Hematopoietic multipotent progenitor cell (in vitro differentiated cells): Measurements from ENCODE around the gene ZNF732. TPM values are rescaled to one million over a fixed set of nuclear protein-coding genes. Genes with fewer than 3 reads are reported as not detected.
"Not testable (repeated sequence)": the region's sequence is repeated elsewhere in the genome, so short reads cannot be mapped to it uniquely, and the experiment has no call there.

Source experiments
- DNase-seq, 3 donors: peaks; one replicate each; pipeline ENCODE4 v3.0.0-alpha.2; 2011 to 2015; ENCODE audit warnings: low read depth in 2 of 3, low spot score in 2 of 3
- total RNA-seq: library from RNA; depleted of rRNA; stranded (reverse); fragments of >200 nt; gene quantifications from one replicate; pipeline ENCODE4 v1.2.3, GENCODE V29; 2012

The ZNF732 gene
- total RNA-seq: not detected

- DNase-seq: peak in 2 of 3 donors; percentile 17 to 28
These were observed at the start of gene ZNF732 for GRCh38 chr4:304969-305680. Gene ZNF732 (minus strand): TSS chr4:305474. CDS start chr4:305310, 164 bp downstream.

- DNase-seq: peak in 1 of 3 donors; percentile 20
These were observed 34.7 kb upstream of the ZNF732 start for GRCh38 chr4:340011-340410.

- no peak for DNase-seq
These were observed 33.5 kb upstream of the ZNF732 start for GRCh38 chr4:338759-339097.

GRCh38 chr4:337932-338758 is 32.9 kb upstream of the ZNF732 start:
- DNase-seq: peak; percentile 36 to 67 (median 65)

GRCh38 chr4:337143-337931 is 32.1 kb upstream of the ZNF732 start, which contains the start of gene ZNF141:
Gene ZNF141 (plus strand): TSS chr4:337814. CDS start chr4:337984, 170 bp downstream.
- DNase-seq: peak; percentile 73 to 98 (median 96)

- DNase-seq: peak in 1 of 3 donors; percentile 16
These were observed 31.5 kb upstream of the ZNF732 start for GRCh38 chr4:336893-337142.

- DNase-seq: peak in 2 of 3 donors; percentile 9 to 16
These were observed 31.0 kb upstream of the ZNF732 start for GRCh38 chr4:336099-336892.

- no peak for DNase-seq
These were observed 30.2 kb upstream of the ZNF732 start for GRCh38 chr4:335515-335914.

- no peak for DNase-seq
These were observed 23.5 kb upstream of the ZNF732 start for GRCh38 chr4:328729-329128.

- DNase-seq: no peak
These were observed 9.1 kb upstream of the ZNF732 start for GRCh38 chr4:314296-314903.

- peak in 1 of 3 donors; percentile 39 for DNase-seq
These were observed 4.5 kb upstream of the ZNF732 start for GRCh38 chr4:309807-310206.

GRCh38 chr4:306551-306961 is 1.3 kb upstream of the ZNF732 start:
- peak in 2 of 3 donors; percentile 82 to 94 for DNase-seq

- not testable (repeated sequence) for DNase-seq
These were observed 758 bp downstream of the ZNF732 start for GRCh38 chr4:304516-304915.

GRCh38 chr4:302381-302780 is 2.9 kb downstream of the ZNF732 start:
- no peak for DNase-seq

- DNase-seq: no peak
These were observed 10.5 kb downstream of the ZNF732 start for GRCh38 chr4:294732-295131.

GRCh38 chr4:288891-289290 is 16.4 kb downstream of the ZNF732 start:
- no peak for DNase-seq

GRCh38 chr4:273309-274017 is 31.8 kb downstream of the ZNF732 start:
- no peak for DNase-seq

- no peak for DNase-seq
These were observed 33.7 kb downstream of the ZNF732 start for GRCh38 chr4:271492-272103.

GRCh38 chr4:259240-259639 is 46.0 kb downstream of the ZNF732 start:
- DNase-seq: not testable (repeated sequence)
